Calu3 (cell line): ENCODE data around the gene PRELID3B. TPM values are rescaled to one million over a fixed set of nuclear protein-coding genes. Genes with fewer than 3 reads are reported as not detected.

Experiments
- BruUV-seq: library from RNA; stranded (reverse); fragments of 400-500 nt; replicated peaks from 2 replicates; lab custom pipeline; 2021; lab: Mats Ljungman, UMichigan
- CTCF ChIA-PET: fragments of 300-600 bp; sonication (Branson Sonifier 250); formaldehyde crosslinking; loops from one replicate; lab custom pipeline; 2022; ENCODE audit warnings: antibody characterized with exemption; lab: Charles Lee
- DNase-seq: peaks from one replicate; pipeline ENCODE4 v3.0.0; 2022
- H3K27ac Mint-ChIP-seq: one replicate; pipeline ENCODE4 v1.8.0; 2022; ENCODE audit warnings: mixed read lengths; ENCODE audit not compliant: unreplicated experiment
- H3K27me3 Mint-ChIP-seq: one replicate; pipeline ENCODE4 v1.8.0; 2022; ENCODE audit warnings: mixed read lengths; ENCODE audit not compliant: unreplicated experiment
- H3K36me3 Mint-ChIP-seq: one replicate; pipeline ENCODE4 v1.8.0; 2022; ENCODE audit warnings: mild to moderate bottlenecking, moderate library complexity, mixed read lengths; ENCODE audit not compliant: insufficient read depth, unreplicated experiment
- H3K4me1 Mint-ChIP-seq: one replicate; pipeline ENCODE4 v1.8.0; 2022; ENCODE audit warnings: mild to moderate bottlenecking, low read depth, mixed read lengths; ENCODE audit not compliant: unreplicated experiment
- H3K4me3 Mint-ChIP-seq: one replicate; pipeline ENCODE4 v1.8.0; 2022; ENCODE audit warnings: mild to moderate bottlenecking, low read depth, moderate library complexity, mixed read lengths; ENCODE audit not compliant: unreplicated experiment
- H3K9me3 Mint-ChIP-seq: one replicate; pipeline ENCODE4 v1.8.0; 2022; ENCODE audit warnings: low read depth, mixed read lengths; ENCODE audit not compliant: unreplicated experiment
- CTCF ChIP-seq: fragments of 200-600 bp; IDR thresholded peaks from one replicate; pipeline ENCODE4 v1.8.0; 2022; ENCODE audit warnings: antibody characterized with exemption; ENCODE audit not compliant: unreplicated experiment
- intact Hi-C: fragments of 100-400 bp; cut with micrococcal nuclease; formaldehyde crosslinking; loops from one replicate; pipeline ENCODE4 v1.10.0; 2022; ENCODE audit not compliant: unreplicated experiment
- total RNA-seq: library from RNA; stranded (reverse); gene quantifications from 2 replicates; pipeline ENCODE4 v1.2.3, GENCODE V29; 2022

Gene PRELID3B
- total RNA-seq, 1 experiment from 2014 or later: 136 TPM

- TF ChIP-seq CTCF: no peak
- Mint-ChIP-seq H3K36me3 (peaks cover 84% of the 10 kb centered on the region), H3K27ac (no peak overlapping the region), H3K4me1 (peaks cover 40% of the 10 kb centered on the region), H3K4me3 (no peak overlapping the region), H3K27me3 (no peaks in the 10 kb centered on the region), H3K9me3 (no peaks in the 10 kb centered on the region)
- BruUV-seq: no TSS peak
- CTCF ChIA-PET: no interaction called here
- DNase-seq: no peak
- intact Hi-C loops: no loop called here
These were observed 5.2 kb downstream of the PRELID3B start for GRCh38 chr20:59037386-59037785.

GRCh38 chr20:59035381-59035780 is 7.2 kb downstream of the PRELID3B start:
- Mint-ChIP-seq H3K4me1 (peaks cover 41% of the 10 kb centered on the region), H3K36me3 (peaks cover 84% of the 10 kb centered on the region), H3K4me3 (no peak overlapping the region), H3K27ac (no peak overlapping the region), H3K27me3 (no peaks in the 10 kb centered on the region), H3K9me3 (no peaks in the 10 kb centered on the region)
- CTCF ChIA-PET: no interaction called here
- BruUV-seq: no TSS peak
- DNase-seq: no peak
- TF ChIP-seq CTCF: no peak
- intact Hi-C loops: no loop called here

GRCh38 chr20:59033616-59034165 is 8.9 kb downstream of the PRELID3B start:
- CTCF ChIA-PET: no interaction called here
- Mint-ChIP-seq H3K27ac (no peak overlapping the region), H3K36me3 (peaks cover 90% of the 10 kb centered on the region), H3K9me3 (no peaks in the 10 kb centered on the region), H3K27me3 (no peaks in the 10 kb centered on the region), H3K4me3 (no peak overlapping the region), H3K4me1 (peaks cover 41% of the 10 kb centered on the region)
- DNase-seq: no peak
- no TSS peak for BruUV-seq
- intact Hi-C loops: loop anchor here (5.0 kb wide), 2 partner anchors 51 to 161 kb away; partner anchors contain the start of gene NELFCD
- TF ChIP-seq CTCF: no peak

GRCh38 chr20:59033093-59033492 is 9.5 kb downstream of the PRELID3B start:
- H3K27me3 Mint-ChIP-seq: no peaks in the 10 kb centered on the region
- intact Hi-C loops: loop anchor here (5.0 kb wide), 2 partner anchors 51 to 161 kb away; partner anchors contain the start of gene NELFCD
- TF ChIP-seq CTCF: no peak
- peak overlapping the region; percentile 95 for H3K4me3 Mint-ChIP-seq
- no peaks in the 10 kb centered on the region for H3K9me3 Mint-ChIP-seq
- H3K36me3 Mint-ChIP-seq: peaks cover 91% of the 10 kb centered on the region
- DNase-seq: no peak
- CTCF ChIA-PET: interaction anchor here (2.5 kb wide), 1 partner anchor 163 kb away, joined by 11 read pairs; no protein-coding TSS in a partner anchor
- H3K4me1 Mint-ChIP-seq: peaks cover 41% of the 10 kb centered on the region
- BruUV-seq: no TSS peak
- H3K27ac Mint-ChIP-seq: peak overlapping the region; percentile 91
